GM10248 (cell line): ENCODE measurements around the gene PLEKHM2.
"Not testable (repeated sequence)": the region's sequence is repeated elsewhere in the genome, so short reads cannot be mapped to it uniquely, and the experiment has no call there.

Experiments used
- CTCF ChIA-PET: fragments of 300-600 bp; sonication (Branson Sonifier 250); formaldehyde crosslinking; extraction: SDS; loops from one replicate; lab custom pipeline; 2021; ENCODE audit warnings: antibody characterized with exemption; lab: Yijun Ruan, JAX
- POLR2A ChIA-PET: fragments of 350-650 bp; sonication (Branson Sonifier 250); formaldehyde crosslinking; extraction: SDS; loops from one replicate; lab custom pipeline; 2020; ENCODE audit warnings: antibody characterized with exemption; lab: Yijun Ruan, JAX
- DNase-seq: peaks from one replicate; pipeline ENCODE4 v3.0.0; 2012; ENCODE audit errors: extremely low spot score
- CTCF ChIP-seq: IDR thresholded peaks from 2 replicates; pipeline ENCODE4 v1.5.1; 2012; ENCODE audit warnings: mild to moderate bottlenecking, low read depth; ENCODE audit errors: extremely low read depth, missing control alignments, control extremely low read depth

The PLEKHM2 gene

DNA sequence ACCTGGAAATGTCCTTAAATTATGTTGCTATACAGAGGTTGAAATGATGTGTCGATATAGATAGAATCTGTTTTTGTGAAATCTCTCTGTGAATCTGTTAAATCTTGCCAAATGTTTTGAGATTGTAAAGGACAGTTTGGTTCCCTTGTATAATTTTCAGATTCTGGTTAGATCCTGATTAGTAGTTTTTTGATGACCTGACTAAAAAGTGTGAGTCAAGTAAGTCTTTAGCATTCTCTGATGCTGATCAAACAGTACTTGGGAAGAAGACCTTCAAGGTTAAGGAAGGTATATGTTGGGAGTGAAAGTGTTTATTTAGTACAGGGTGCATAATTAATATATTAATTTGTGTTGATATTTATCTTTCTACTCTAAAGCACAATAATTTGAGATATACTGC, 34.2 kb upstream of the PLEKHM2 start:
- no peak for DNase-seq
- POLR2A ChIA-PET: no interaction called here
- CTCF ChIA-PET: interaction anchor here (1.3 kb wide), 1 partner anchor 47 kb away, joined by 3 read pairs; no protein-coding TSS in a partner anchor
- TF ChIP-seq CTCF: no peak

DNA sequence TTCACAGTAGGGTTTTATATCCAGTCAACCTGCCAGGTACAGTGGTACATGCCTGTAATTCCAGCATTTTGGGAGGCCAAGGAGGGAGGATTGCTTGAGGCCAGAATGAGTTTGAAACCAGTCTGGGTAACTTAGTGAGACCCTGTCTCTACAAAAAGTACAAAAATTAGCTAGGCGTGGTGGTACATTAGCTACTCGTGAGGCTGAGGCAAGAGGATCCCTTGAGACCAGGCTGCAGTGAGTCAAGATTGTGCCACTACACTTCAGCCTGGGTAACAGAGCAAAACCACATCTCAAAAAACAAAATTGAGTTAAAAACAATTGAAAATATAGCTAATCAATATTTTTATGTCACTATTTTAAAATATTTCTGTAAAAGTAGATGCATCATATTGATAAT, 33.7 kb upstream of the PLEKHM2 start:
- POLR2A ChIA-PET: no interaction called here
- TF ChIP-seq CTCF: no peak
- no peak for DNase-seq
- CTCF ChIA-PET: interaction anchor here (1.3 kb wide), 1 partner anchor 46 kb away, joined by 3 read pairs; no protein-coding TSS in a partner anchor

DNA sequence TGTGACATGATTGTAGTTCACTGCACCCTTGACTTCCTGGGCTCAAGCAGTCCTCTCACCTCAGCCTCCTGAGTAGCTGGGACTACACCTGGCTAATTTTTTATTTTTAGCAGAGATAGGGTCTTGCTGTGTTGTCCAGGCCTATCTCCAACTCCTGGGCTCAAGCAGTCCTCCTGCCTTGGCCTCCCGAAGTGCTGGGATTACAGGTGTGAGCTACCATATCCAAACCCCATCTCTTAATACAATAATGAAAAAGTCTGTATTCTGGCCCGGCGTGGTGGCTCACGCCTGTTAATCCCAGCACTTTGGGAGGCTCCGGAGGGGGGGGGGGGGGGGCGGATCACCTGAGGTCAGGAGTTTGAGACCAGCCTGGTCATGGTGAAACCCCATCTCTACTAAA, 32.0 kb upstream of the PLEKHM2 start:
- POLR2A ChIA-PET, DNase-seq, CTCF ChIA-PET: not testable (repeated sequence)

DNA sequence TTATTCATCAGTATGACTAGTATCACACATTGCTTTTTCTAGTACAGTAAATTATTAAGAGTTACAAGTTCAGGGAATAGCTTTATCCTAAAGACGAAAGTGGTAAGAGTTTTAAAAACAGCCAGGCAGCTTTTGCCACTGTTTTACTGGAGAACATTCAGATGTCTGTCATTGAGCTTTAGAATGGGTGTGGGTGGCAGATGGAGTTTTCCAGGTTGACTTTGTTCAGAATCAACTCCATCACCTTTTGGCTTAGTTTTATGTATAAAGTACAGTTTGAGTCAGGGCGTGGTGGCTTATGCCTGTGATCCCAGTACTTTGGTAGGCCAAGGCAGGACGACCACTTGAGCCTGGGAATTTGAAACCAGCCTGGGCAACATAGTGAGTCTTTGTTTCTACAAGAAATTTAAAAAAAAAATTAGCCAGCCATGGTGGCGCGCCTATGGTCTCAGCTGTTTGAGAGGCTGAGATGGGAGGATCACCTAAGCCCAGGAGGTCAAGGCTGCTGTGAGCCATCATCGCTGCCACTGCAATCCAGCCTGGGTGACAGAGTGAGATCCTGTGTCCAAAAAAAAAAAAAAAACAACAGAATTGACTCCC, 29.9 kb upstream of the PLEKHM2 start:
- no peak for DNase-seq
- POLR2A ChIA-PET: no interaction called here
- TF ChIP-seq CTCF: no peak
- CTCF ChIA-PET: interaction anchor here (0.7 to 1.6 kb wide), 8 partner anchors 9 to 54 kb away, joined by 3 to 4 read pairs (median 3); no protein-coding TSS in a partner anchor

- no peak for TF ChIP-seq CTCF
- ChIA-PET POLR2A (no interaction called here), CTCF (interaction anchor here (0.8 to 1.5 kb wide), 2 partner anchors 21 to 22 kb away, joined by 3 to 4 read pairs; no protein-coding TSS in a partner anchor)
- no peak for DNase-seq
These were observed 27.7 kb upstream of the PLEKHM2 start for GRCh38 chr1:15656464-15656863.

DNA sequence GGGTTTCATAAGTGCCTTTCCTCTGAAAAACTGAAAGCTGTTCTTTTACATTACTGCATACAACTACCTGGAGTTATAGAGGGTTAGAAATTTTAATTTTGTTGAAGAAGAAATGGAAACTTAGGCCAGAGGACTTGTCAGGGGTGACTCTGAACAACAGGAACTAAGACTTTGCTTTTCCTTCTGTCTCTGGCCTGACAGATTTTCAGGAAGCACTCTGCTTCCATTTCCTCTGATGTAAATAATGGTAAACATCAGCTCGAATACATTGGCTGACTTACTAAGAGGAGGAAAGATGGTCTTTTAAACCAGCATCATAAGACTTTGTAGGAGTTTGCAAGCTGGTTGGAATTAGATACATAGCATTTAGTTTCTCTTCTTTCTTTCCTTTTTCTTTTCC, 27.1 kb upstream of the PLEKHM2 start:
- ChIA-PET CTCF (interaction anchor here (1.5 kb wide), 1 partner anchor 21 kb away, joined by 4 read pairs; no protein-coding TSS in a partner anchor), POLR2A (no interaction called here)
- TF ChIP-seq CTCF: no peak
- DNase-seq: no peak

- POLR2A ChIA-PET: no interaction called here
- TF ChIP-seq CTCF: no peak
- no peak for DNase-seq
- CTCF ChIA-PET: interaction anchor here (0.8 to 1.2 kb wide), 2 partner anchors 9 to 12 kb away, joined by 3 to 4 read pairs; no protein-coding TSS in a partner anchor
These were observed 24.0 kb upstream of the PLEKHM2 start for GRCh38 chr1:15660151-15660550.
